ENCODE results near the gene PRDM15. TPM values are rescaled to one million over a fixed set of nuclear protein-coding genes. Genes with fewer than 3 reads are reported as not detected.

PRDM15 gene
- total RNA-seq, 8 experiments from 2014 or later = 2.9 to 9.9 (median 4.7) TPM

DNA sequence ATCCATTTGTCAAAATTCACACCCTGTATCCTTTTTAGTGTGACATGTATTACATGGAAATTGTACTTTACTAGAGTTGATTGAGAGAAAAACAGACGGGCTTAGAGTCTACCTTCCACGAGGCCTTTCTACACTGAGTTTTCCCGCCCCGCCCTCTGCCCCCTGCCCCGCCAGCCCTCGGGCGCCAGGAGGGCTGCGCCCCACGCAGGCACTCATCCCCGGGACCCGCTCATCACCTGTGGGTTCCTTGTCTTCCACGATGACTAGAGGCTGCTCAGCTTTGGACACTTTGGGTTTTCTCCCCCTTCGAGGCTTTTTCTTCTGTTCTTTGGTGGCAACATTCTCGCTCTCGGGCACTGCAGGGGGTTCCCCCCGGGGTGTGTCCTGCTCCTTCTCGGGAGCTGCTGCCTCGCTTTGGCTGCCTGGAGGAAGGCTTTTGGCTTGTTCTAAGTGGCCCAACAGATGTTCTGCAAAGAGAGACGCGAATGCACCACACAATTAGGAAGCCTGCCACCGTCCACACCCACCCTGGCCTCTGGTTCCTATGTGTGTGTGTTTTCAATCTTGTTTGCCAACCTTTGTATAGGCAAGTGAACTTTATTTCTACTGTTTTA, 39.6 kb downstream of the PRDM15 start:
- no peak for ATAC-seq (replicated peaks in 6 of 8)
- H3K4me1 ChIP-seq (replicated peaks in 1 of 2) = no peaks in the 10 kb centered on the region
- H3K4me3 ChIP-seq = no peak overlapping the region
- in situ Hi-C loops (cut with MboI; ENCODE audit: low pct_unique_long_range_greater_than_20kb in 2 of 9, low sequenced_read_pairs in 9 of 9, unreplicated experiment in 9 of 9) = no loop called here
- 12 to 96% (median 73%) methylated on average over 1 to 12 of the region's 21 CpGs; no CpG with 5 or more reads in 3 of the 10 experiments for WGBS, 10 experiments
- no peak overlapping the region for H3K27ac ChIP-seq

DNA sequence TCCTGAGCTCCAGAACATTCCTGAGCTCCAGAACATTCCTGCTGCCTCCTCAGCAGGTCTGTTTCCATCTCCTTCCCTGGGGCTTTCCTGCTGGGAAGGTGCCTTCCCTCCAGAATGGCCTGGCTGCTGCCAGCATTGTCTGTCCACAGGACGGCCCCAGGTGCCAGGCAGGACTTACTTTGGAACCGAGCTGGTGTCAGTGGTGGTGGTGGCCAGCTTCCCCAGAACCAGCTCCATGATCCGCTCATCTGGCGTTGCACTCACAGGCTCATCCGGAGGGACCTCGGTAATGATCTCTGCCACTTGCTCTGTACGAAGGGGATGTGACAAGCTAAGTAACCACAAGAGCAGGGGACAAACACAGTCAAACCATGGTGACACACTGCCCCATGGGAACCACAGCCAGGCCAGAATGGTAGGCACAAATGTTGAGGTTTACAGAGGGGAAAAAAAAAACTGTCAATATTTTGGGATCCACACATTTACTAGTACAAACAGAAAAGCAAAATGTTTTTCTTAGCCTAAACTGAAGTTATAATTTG, 41.3 kb downstream of the PRDM15 start:
- WGBS, 10 experiments = 80 to 100% (median 95%) methylated on average over 1 to 5 of the region's 7 CpGs; no CpG with 5 or more reads in 2 of the 10 experiments
- Histone ChIP-seq H3K27ac (no peak overlapping the region), H3K4me1 (replicated peaks in 1 of 2) (no peaks in the 10 kb centered on the region), H3K4me3 (no peak overlapping the region)
- ATAC-seq (replicated peaks in 6 of 8) = no peak
- in situ Hi-C loops (cut with MboI; ENCODE audit: low pct_unique_long_range_greater_than_20kb in 2 of 9, low sequenced_read_pairs in 9 of 9, unreplicated experiment in 9 of 9) = no loop called here

DNA sequence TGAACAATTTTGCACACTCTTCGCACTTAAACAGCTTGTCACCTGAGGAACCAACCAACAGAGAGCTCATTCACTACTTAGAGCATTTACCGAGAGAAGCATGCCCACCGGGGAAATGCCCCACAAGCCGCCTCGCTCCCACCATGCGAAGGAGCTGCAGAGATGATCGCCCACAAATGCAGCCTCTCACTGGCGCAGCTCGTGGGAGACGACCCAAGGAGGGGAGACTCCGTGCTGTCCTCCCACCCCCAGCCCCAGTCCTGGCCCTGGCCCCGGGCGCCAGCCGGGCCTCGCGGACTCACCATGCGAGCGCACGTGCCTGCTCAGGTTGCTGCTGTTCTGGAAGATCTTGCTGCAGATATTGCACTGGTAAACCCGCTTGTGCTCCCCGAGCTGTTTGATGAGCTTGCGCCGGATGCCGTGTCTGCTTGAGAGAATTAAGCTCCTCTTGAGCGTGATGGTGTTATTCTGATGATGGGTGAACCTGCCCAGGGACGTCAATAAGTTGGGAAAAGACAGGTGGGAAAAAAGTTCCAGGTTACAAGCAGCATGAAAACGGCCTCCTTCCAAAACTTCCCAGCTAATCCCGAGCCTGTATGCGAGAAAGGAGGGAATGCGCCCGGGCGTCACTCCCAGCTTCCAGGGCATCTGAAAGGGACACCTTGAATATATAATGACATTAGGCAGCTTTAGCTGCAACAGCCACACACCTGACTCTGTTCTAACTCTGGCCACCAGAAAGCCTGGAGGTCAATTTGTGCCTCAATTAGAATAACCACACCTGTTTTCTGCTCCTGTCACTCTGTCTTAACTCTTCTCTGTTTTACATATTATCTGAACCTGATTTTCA, 42.8 kb downstream of the PRDM15 start:
- Histone ChIP-seq H3K27ac (no peak overlapping the region), H3K4me3 (no peak overlapping the region), H3K4me1 (replicated peaks in 1 of 2) (no peaks in the 10 kb centered on the region)
- in situ Hi-C loops (cut with MboI; ENCODE audit: low pct_unique_long_range_greater_than_20kb in 2 of 9, low sequenced_read_pairs in 9 of 9, unreplicated experiment in 9 of 9) = no loop called here
- WGBS, 10 experiments = 75 to 100% (median 91%) methylated on average over 1 to 13 of the region's 32 CpGs; no CpG with 5 or more reads in 3 of the 10 experiments
- no peak for ATAC-seq (replicated peaks in 6 of 8)

DNA sequence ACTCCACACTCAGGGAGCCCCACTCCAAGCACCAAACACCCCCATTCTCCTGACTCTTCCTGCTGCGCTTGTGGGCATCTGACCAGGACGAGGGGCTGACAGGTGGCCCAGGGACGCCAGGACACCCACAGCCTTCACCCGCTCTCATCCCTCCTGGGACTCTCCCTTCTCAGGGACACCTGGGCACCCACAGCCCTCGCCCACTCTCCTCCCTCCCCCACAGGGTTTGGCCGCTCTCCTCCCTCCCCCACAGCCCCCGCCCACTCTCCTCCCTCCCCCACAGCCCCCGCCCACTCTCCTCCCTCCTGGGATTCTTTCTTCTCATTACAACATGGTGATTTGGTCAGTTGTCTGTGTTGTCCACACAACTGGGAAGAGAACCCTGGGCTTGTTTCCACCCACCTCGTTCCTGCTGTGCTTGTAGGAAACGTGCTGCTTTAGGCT, 43.4 kb downstream of the PRDM15 start:
- 85% methylated on average over 4 of the region's 10 CpGs; no CpG with 5 or more reads in 9 of the 10 experiments for WGBS, 10 experiments
- ATAC-seq (replicated peaks in 6 of 8) = peak in 2 of 8 experiments; percentile 45
- in situ Hi-C loops (cut with MboI; ENCODE audit: low pct_unique_long_range_greater_than_20kb in 2 of 9, low sequenced_read_pairs in 9 of 9, unreplicated experiment in 9 of 9) = no loop called here
- no peaks in the 10 kb centered on the region for H3K4me1 ChIP-seq (replicated peaks in 1 of 2)
- no peak overlapping the region for H3K27ac ChIP-seq
- H3K4me3 ChIP-seq = no peak overlapping the region

DNA sequence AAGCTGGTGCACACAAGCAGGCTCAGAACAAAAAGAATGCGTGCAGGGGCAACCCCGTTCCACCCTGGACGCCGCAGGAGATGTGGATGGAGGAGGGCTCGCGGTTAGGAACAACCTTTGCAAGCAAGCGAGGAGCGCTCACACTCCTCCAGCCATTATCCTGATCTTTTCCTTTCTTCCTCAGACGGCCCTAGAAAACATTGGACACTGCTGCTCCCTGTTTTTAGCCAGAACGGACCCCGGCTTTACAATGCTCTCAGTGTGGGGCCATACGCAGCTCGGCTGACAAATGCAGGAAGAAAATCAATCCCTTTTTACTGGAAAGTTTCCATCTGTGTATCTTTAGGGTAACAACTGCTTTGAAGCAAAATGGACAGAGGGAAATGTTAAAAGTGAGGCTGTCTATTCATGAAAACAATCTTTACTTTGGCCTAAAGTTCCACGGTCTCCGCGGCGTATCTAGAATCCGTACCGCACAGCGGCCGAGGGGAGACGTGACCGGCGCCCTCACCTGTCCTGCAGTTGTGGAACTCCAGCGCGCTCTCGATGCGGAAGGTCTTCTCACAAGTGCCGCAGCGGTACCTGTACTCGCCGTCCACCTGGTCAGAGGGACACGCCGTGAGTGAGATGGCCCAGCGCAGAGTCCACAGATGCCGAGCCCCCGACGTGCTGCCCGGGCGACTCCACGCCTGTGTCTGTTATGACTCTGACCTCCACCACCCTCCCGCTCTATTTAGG, 44.0 kb downstream of the PRDM15 start:
- H3K4me1 ChIP-seq (replicated peaks in 1 of 2) = no peaks in the 10 kb centered on the region
- 79 to 100% (median 93%) methylated on average over 1 to 14 of the region's 42 CpGs; no CpG with 5 or more reads in 1 of the 10 experiments for WGBS, 10 experiments
- no peak overlapping the region for H3K27ac ChIP-seq
- no peak for ATAC-seq (replicated peaks in 6 of 8)
- no peak overlapping the region for H3K4me3 ChIP-seq
- in situ Hi-C loops (cut with MboI; ENCODE audit: low pct_unique_long_range_greater_than_20kb in 2 of 9, low sequenced_read_pairs in 9 of 9, unreplicated experiment in 9 of 9) = no loop called here

DNA sequence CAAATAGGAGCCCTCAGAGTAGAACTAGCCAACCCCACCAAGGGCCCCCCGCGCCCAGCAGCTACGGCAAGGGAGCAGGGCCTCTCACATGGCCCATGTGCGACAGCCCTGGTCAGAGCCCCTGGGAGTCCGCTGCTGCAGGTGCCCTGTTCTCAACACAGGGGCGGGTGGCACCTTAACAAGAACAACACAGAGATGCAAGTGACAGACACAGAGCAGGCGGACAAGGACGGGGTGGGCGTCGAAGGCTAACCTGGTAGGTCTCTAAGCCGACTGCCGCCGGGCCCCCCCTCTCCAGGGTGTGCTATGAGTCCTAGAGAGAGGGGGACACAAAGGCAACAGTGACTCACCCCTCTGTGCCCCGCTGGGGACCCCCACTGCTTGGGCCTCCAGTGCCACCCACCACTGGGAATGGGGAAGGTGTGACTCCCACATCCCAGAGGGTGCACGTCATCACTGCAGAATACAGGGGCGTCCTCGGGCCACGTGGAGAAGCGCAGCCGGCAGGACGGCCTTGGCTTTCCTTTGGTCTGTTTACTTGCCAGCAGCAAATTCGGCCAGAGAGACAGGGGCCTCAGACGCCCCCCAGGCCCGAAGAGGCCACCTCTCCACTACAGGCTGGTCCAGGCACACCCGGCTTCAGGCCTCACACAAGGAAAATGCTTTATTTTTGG, 44.8 kb downstream of the PRDM15 start:
- Histone ChIP-seq H3K4me1 (replicated peaks in 1 of 2) (no peaks in the 10 kb centered on the region), H3K27ac (no peak overlapping the region), H3K4me3 (no peak overlapping the region)
- in situ Hi-C loops (cut with MboI; ENCODE audit: low pct_unique_long_range_greater_than_20kb in 2 of 9, low sequenced_read_pairs in 9 of 9, unreplicated experiment in 9 of 9) = no loop called here
- 67 to 100% (median 100%) methylated on average over 1 to 3 of the region's 25 CpGs; no CpG with 5 or more reads in 6 of the 10 experiments for WGBS, 10 experiments
- no peak for ATAC-seq (replicated peaks in 6 of 8)

DNA sequence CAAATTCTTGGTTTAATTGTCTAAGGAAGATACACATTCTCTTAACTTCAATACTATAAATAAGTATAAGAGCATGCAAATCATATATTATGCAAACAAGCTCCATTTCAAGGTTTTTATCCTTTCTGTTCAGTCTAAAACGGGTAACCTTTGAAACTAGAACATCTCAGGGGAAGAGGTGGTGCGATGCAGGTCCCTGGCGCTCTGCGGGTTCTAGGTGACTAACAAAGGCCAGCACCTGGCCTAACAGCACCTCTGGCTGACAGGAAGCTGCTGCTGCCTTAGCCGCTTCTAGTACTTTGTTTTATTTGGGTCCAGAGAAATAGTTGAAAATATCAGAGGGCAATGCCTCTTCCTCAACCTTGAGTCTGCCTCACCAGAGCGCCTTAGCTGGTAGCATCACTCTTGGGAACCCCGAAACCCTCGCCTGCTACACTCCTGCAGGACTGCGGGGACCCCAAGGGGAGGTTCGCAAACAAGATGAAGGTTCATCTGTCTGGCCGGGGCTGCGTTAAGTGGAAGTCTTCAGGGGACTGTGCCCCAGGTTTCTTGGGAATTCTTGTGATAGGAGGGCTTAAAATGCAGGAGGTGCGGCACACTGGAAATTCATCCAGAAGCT, 45.5 kb downstream of the PRDM15 start:
- H3K4me3 ChIP-seq = no peak overlapping the region
- H3K27ac ChIP-seq = no peak overlapping the region
- no peak for ATAC-seq (replicated peaks in 6 of 8)
- in situ Hi-C loops (cut with MboI; ENCODE audit: low pct_unique_long_range_greater_than_20kb in 2 of 9, low sequenced_read_pairs in 9 of 9, unreplicated experiment in 9 of 9) = no loop called here
- no peaks in the 10 kb centered on the region for H3K4me1 ChIP-seq (replicated peaks in 1 of 2)
- WGBS, 10 experiments = 91 to 100% (median 99%) methylated on average over 1 to 6 of the region's 13 CpGs; no CpG with 5 or more reads in 4 of the 10 experiments

DNA sequence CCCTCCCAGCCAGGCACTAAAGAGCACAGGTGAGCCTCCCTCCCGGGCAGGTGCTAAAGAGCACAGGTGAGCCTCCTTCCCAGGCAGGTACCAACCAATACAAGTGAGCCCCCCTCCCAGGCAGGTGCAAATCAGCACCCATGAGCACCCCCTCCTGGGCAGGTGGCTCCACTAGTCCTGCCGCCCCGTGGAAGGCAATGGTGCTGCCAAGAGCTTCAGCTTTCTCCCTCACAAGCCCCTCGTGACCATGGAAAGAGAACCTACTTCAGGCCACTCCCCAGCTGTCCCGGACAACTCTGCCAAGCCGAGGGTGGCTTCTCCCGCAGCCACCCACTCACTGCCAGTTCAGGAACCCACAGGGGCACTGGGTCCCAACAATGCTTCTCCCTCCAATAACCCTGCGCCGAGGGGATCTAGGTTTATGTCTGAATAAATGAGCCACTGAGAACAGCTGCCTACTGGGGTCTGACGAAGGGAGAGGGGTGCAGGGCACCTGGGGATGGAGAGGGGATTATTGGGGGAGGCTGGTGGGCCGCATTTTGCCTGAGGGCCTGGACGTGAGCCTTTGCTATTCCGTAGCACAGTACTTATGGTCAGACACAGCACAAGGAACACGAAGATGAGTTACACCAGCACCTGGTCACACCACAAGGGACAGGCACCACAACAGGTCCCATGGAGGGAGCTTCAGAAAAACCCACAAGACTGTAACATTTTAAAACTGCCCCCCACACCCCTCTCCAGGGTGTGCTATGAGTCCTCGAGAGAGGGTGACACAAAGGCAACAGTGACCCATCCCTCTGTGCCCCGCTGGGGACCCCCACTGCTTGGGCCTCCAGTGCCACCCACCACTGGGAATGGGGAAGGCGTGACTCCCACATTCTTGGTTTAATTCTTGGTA, 46.3 kb downstream of the PRDM15 start:
- Histone ChIP-seq H3K4me3 (no peak overlapping the region), H3K27ac (no peak overlapping the region), H3K4me1 (replicated peaks in 1 of 2) (no peaks in the 10 kb centered on the region)
- ATAC-seq (replicated peaks in 6 of 8) = no peak
- 60 to 100% (median 96%) methylated on average over 1 to 6 of the region's 17 CpGs; no CpG with 5 or more reads in 3 of the 10 experiments for WGBS, 10 experiments
- in situ Hi-C loops (cut with MboI; ENCODE audit: low pct_unique_long_range_greater_than_20kb in 2 of 9, low sequenced_read_pairs in 9 of 9, unreplicated experiment in 9 of 9) = no loop called here

DNA sequence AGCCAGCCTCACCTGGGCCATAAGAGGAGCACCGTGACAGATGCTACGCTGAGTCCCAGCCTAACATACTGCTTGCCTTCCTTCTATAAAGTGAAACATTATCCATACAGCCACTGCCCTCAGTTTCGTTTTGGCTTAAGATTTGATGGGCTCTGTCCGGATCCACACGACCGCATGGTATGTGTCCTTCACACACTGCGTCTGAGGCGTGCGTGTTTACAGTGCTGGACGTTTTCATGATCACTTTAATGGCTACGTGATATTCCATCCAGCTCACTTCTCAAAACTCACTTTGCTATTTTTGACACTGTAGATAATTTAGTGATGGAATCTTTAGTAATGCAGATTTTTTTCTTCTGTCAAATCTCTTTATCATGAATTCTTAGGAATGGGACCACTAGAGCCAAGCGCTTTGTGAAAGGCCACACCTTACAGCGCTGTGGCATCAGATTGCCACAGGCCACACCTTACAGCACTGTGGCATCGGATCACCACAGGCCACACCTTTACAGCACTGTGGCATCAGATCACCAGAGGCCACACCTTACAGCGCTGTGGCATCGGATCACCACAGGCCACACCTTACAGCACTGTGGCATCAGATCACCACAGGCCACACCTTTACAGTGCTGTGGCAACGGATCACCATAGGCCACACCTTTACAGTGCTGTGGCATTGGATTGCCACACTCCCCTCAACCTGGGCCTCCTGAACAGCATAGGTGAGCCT, 47.1 kb downstream of the PRDM15 start:
- WGBS, 10 experiments = 80 to 100% (median 97%) methylated on average over 1 to 13 of the region's 17 CpGs; no CpG with 5 or more reads in 1 of the 10 experiments

DNA sequence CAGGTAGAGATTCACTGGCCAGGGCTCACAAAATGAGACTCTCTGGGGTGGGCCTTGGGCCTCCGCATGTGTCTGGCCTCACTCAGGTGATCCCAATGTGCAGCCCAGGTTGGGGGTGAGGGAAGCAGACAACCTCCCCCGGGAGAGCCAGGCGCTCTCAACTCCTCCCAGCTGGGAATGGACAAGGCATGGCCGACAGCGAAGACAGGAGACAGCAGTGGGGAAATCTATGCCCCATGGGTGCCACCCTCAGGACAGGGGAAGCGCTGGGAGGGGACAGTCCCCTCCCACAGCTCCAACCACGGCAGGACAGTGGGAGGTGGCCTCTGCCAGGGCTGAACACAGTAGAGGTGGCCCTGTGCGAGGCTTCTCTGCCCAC, 47.7 kb downstream of the PRDM15 start:
- Histone ChIP-seq H3K27ac (no peak overlapping the region), H3K4me1 (replicated peaks in 1 of 2) (no peaks in the 10 kb centered on the region), H3K4me3 (no peak overlapping the region)
- no peak for ATAC-seq (replicated peaks in 6 of 8)
- WGBS, 10 experiments = 80% methylated on average over 1 of the region's 8 CpGs; no CpG with 5 or more reads in 9 of the 10 experiments
- in situ Hi-C loops (cut with MboI; ENCODE audit: low pct_unique_long_range_greater_than_20kb in 2 of 9, low sequenced_read_pairs in 9 of 9, unreplicated experiment in 9 of 9) = no loop called here

More for the DNA sequence above, 47.1 kb downstream of the PRDM15 start:
- Histone ChIP-seq H3K4me3 (no peak overlapping the region), H3K27ac (no peak overlapping the region), H3K4me1 (replicated peaks in 1 of 2) (no peaks in the 10 kb centered on the region)
- in situ Hi-C loops (cut with MboI; ENCODE audit: low pct_unique_long_range_greater_than_20kb in 2 of 9, low sequenced_read_pairs in 9 of 9, unreplicated experiment in 9 of 9) = no loop called here
- ATAC-seq (replicated peaks in 6 of 8) = no peak

Data from motor neuron (in vitro differentiated cells).